Thyroid gland (tissue), 4 donors: Measurements from ENCODE around the gene ZRANB3. TPM values are rescaled to one million over a fixed set of nuclear protein-coding genes. Genes with fewer than 3 reads are reported as not detected.

Source experiments
- DNase-seq, 2 donors: peaks; one replicate each; pipeline ENCODE4 v3.0.0-alpha.2; 2019
- H3K27ac ChIP-seq, 3 donors: fragments of 200-600 bp; sonication (generic); 1 replicate in 2 of 3; 2 replicates in 1 of 3; pipeline ENCODE4 v1.5.1; 2016 to 2019; ENCODE audit warnings: mild to moderate bottlenecking in 1 of 3, moderate library complexity in 1 of 3
- H3K27me3 ChIP-seq: fragments of 200-600 bp; sonication (generic); one replicate; pipeline ENCODE4 v1.5.1; 2019
- H3K36me3 ChIP-seq, 2 donors: fragments of 200-600 bp; sonication (generic); one replicate each; pipeline ENCODE4 v1.5.1; 2016 to 2019
- H3K4me1 ChIP-seq, 2 donors: fragments of 200-600 bp; sonication (generic); one replicate each; pipeline ENCODE4 v1.5.1; 2017 to 2019
- H3K4me3 ChIP-seq, 3 donors: fragments of 200-600 bp; sonication (generic); replicated peaks in 1 of 3; 1 replicate in 2 of 3; 2 replicates in 1 of 3; pipeline ENCODE4 v1.5.1; 2016; ENCODE audit warnings: mild to moderate bottlenecking in 1 of 3
- H3K9me3 ChIP-seq: fragments of 200-600 bp; sonication (generic); one replicate; pipeline ENCODE4 v1.5.1; 2017
- POLR2A ChIP-seq, 2 donors: fragments of 450-650 bp; IDR thresholded peaks; one replicate each; pipeline ENCODE4 v1.6.1; 2017; ENCODE audit warnings: antibody characterized with exemption in 2 of 2, mild to moderate bottlenecking in 2 of 2, moderate library complexity in 1 of 2
- WGBS, 2 donors: methylation state at CpG; one replicate each; pipeline ENCODE4 v1.1.5; 2017; 5-methylcytosine and 5-hydroxymethylcytosine counted together
- intact Hi-C: fragments of 100-400 bp; cut with DNase I; formaldehyde crosslinking; loops from one replicate; pipeline ENCODE4 v1.15.1; 2023
- total RNA-seq, 4 donors: library from RNA; depleted of rRNA; stranded (reverse); fragments of >200 nt; gene quantifications; one replicate each; pipeline ENCODE4 v1.2.3, GENCODE V29; 2016
- TF ChIP-seq, protein P1 (sequence below), 6 experiments: fragments of 200-600 bp in 3 of 6; fragments of 450-650 bp in 3 of 6; sonication (generic) in 3 of 6; IDR thresholded peaks; one replicate each; pipeline ENCODE4 v1.5.1; 2016 to 2019; ENCODE audit warnings: antibody characterized with exemption in 6 of 6, mild to moderate bottlenecking in 2 of 6, inconsistent platforms in 1 of 6, moderate library complexity in 1 of 6

ZRANB3 gene
- total RNA-seq, 4 donors from 2014 or later = 3.1 to 12.2 (median 9.3) TPM

DNA sequence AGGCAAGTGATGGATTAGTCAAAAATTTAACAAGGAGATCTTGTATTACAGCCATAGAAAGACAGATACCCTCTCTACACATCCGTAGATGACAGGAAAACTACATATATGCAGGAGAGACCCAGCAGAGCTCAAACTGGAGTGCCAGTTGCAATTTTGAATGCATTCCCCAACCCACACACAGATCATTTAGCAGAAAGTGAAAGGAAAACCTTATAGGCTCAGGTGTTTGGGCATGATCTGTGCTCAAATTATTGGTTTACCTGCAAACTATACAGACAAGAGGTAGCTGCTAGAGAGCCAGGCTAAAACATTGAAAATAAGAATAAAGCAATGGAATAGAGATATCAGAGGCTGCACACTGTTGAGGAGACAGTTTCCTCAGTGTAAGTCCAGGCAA, 427.2 kb downstream of the ZRANB3 start:
- TF ChIP-seq, protein P1, sequence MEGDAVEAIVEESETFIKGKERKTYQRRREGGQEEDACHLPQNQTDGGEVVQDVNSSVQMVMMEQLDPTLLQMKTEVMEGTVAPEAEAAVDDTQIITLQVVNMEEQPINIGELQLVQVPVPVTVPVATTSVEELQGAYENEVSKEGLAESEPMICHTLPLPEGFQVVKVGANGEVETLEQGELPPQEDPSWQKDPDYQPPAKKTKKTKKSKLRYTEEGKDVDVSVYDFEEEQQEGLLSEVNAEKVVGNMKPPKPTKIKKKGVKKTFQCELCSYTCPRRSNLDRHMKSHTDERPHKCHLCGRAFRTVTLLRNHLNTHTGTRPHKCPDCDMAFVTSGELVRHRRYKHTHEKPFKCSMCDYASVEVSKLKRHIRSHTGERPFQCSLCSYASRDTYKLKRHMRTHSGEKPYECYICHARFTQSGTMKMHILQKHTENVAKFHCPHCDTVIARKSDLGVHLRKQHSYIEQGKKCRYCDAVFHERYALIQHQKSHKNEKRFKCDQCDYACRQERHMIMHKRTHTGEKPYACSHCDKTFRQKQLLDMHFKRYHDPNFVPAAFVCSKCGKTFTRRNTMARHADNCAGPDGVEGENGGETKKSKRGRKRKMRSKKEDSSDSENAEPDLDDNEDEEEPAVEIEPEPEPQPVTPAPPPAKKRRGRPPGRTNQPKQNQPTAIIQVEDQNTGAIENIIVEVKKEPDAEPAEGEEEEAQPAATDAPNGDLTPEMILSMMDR (IDR thresholded peaks at IDR 0.05) = no peak
- no peak for TF ChIP-seq POLR2A (IDR thresholded peaks at IDR 0.05)
- 61 to 88% methylated on average over 1 of the region's 1 CpG for WGBS, 2 donors
- peaks cover 0 to 3% of the 10 kb centered on the region in 2 donors for H3K36me3 ChIP-seq

DNA sequence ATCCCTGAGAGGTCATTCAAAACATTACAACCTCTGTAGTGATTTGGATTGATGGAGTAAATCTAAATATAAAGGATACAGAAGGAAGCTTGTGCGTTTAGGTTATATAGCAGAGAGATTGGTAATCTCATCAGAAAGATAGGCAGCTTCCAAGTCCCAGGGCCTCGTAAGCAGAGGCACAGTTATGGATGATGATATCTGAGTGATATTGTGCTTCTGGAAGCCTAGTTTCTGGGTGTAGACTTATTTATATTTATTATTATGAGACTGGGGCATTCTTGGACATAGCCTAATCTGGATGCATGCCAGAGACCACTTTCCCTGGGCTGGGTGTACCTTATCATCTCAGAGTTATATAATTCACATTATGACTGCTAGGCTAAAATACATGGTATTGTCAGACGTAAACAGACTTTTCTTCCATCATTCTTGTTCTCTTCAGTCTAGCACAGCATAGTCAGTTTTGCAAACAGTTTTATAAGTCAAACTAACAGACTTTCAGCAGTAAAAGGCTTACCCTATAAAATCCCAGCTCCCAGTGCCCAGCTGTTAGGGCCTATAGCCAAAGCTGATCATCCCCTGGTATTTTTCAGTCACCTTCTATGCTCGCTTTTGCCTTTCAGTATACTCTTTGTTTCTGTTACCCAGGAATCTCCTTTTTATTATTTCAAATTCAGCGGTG, 431.1 kb downstream of the ZRANB3 start:
- no peak overlapping the region for H3K4me3 ChIP-seq
- no peaks in the 10 kb centered on the region for H3K4me1 ChIP-seq
- intact Hi-C loops = no loop called here
- no peaks in the 10 kb centered on the region for H3K9me3 ChIP-seq
- 93 to 94% methylated on average over 5 of the region's 5 CpGs for WGBS, 2 donors
- H3K27me3 ChIP-seq = no peaks in the 10 kb centered on the region
- no peak for TF ChIP-seq POLR2A (IDR thresholded peaks at IDR 0.05)
- TF ChIP-seq, protein P1 (IDR thresholded peaks at IDR 0.05) = no peak
- H3K27ac ChIP-seq = no peak overlapping the region
- H3K36me3 ChIP-seq = no peaks in the 10 kb centered on the region
- DNase-seq = no peak

More for the DNA sequence above, 427.2 kb downstream of the ZRANB3 start:
- no peaks in the 10 kb centered on the region for H3K9me3 ChIP-seq
- intact Hi-C loops = no loop called here
- H3K27ac ChIP-seq = no peak overlapping the region
- no peak overlapping the region for H3K4me3 ChIP-seq
- no peaks in the 10 kb centered on the region for H3K4me1 ChIP-seq
- no peak for DNase-seq
- H3K27me3 ChIP-seq = no peaks in the 10 kb centered on the region

DNA sequence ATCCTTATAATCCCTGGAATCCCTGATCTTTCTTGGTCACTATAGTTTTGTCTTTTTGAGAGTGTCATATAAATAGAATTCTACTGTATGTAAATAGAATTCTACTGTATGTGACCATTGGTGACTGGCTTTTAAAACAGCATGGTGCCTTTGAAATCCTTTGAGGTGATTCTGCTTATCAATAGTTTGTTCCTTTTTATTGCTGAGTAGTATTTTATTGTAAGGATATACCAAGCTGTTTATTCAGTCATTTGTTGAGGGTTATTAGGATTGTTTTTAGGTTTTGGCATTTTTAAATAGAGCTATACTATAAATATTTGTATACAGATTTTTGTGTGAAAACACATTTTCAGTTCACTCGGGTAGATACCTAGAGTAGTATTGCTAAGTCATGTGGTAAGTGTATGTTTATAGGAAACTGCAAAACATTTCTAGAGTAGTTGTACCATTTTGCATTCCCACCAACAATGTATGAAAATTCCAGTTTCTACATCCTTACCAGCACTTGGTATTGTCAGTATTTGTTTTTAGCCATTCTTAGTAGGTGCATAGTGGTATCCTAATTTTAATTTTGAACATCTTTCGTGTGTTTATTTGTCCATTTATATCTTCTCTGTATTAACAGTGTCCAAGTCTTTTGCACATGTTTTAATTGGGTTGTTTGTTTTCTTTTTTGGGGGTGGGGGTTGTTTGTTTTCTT, 433.3 kb downstream of the ZRANB3 start:
- H3K4me3 ChIP-seq = no peak overlapping the region
- no peak overlapping the region for H3K27ac ChIP-seq
- no peaks in the 10 kb centered on the region for H3K4me1 ChIP-seq
- H3K9me3 ChIP-seq = no peaks in the 10 kb centered on the region
- WGBS, 2 donors = 95 to 97% methylated on average over 2 of the region's 2 CpGs
- TF ChIP-seq, protein P1 (IDR thresholded peaks at IDR 0.05) = no peak
- TF ChIP-seq POLR2A (IDR thresholded peaks at IDR 0.05) = no peak
- H3K36me3 ChIP-seq = peaks cover 7 to 12% of the 10 kb centered on the region in 2 donors
- no peaks in the 10 kb centered on the region for H3K27me3 ChIP-seq
- no peak for DNase-seq
- intact Hi-C loops = no loop called here

DNA sequence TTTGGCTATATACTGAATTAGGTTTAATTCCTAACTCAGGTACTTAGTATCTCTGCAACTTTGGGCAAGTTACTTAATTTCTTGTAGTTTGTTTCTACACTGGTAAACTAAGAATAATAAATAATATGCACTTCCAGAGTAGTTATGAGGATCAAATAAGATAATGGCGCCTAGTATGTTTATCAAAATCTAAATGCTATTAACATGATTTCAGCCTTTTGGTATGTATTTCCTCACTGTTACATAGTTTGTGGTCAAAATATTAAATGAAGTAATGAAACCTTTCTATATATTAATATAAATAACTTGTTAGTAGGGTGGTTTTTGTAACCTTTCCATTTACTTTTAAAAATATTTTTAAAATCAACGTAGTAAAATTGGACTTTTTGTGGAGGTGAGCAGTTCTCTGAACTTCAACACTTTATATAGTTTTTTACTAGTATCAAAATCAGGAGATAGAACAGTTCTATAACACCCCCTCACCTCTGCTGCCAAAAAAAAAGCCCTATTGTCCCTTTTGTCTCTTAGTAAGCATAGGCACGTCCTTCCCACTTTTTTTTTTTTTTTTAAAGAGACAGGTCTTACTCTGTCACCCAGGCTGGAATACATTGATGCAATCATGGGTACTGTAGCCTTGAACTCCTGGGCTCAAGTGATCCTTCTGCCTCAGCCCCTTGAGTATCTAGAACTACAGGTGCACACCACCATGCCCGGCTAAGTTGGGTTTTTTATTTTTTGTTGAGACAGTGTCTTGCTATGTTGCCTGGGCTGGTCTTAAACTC, 434.2 kb downstream of the ZRANB3 start:
- Histone ChIP-seq H3K4me3 (no peak overlapping the region), H3K4me1 (no peaks in the 10 kb centered on the region), H3K27ac (no peak overlapping the region), H3K27me3 (no peaks in the 10 kb centered on the region), H3K36me3 (peaks cover 7 to 12% of the 10 kb centered on the region in 2 donors), H3K9me3 (no peaks in the 10 kb centered on the region)
- intact Hi-C loops = no loop called here
- TF ChIP-seq, protein P1 (IDR thresholded peaks at IDR 0.05) = no peak
- no peak for TF ChIP-seq POLR2A (IDR thresholded peaks at IDR 0.05)
- WGBS, 2 donors = 88 to 92% methylated on average over 4 of the region's 4 CpGs
- DNase-seq = no peak
